ENCODE data around the gene RAB40AL.

Gene RAB40AL

DNA sequence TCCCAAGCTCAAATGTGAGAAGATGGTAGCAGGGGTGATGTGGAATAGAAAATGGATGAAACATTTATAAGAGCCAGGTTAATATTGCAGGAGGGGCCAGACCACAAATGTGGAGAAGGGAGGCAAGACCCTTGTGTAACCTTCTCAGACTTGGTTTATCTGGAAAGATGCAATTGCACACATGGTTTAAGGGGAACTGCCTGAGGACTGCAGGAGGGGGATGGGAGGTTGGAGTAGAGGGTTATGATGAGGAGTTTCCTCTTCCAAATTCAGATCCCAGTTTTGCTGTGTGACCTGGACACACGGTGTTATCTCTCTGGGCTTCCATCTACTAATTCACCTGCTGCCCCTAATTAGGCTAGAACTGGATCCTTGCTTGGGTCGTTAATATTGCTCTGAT is 46.1 kb downstream of the RAB40AL start:
- TF ChIP-seq TAF1 (IDR thresholded peaks at IDR 0.05; ENCODE audit: low read depth) (no peak), RAD21 (IDR thresholded peaks at IDR 0.05; ENCODE audit: low read depth) (no peak), MAX (IDR thresholded peaks at IDR 0.05) (no peak), CEBPB (IDR thresholded peaks at IDR 0.05) (no peak), CREB1 (IDR thresholded peaks at IDR 0.05; ENCODE audit: low read depth) (no peak), YY1 (IDR thresholded peaks at IDR 0.05; ENCODE audit: low read depth) (no peak), TEAD4 (IDR thresholded peaks at IDR 0.05) (no peak), USF1 (IDR thresholded peaks at IDR 0.05) (no peak), TCF12 (IDR thresholded peaks at IDR 0.05; ENCODE audit: low read depth) (no peak), NFIC (IDR thresholded peaks at IDR 0.05) (no peak), FOXM1 (IDR thresholded peaks at IDR 0.05; ENCODE audit: borderline replicate concordance, low read depth) (no peak), EP300 (IDR thresholded peaks at IDR 0.05; ENCODE audit: borderline replicate concordance) (no peak), EGR1 (IDR thresholded peaks at IDR 0.05) (no peak)
- TF ChIP-seq, protein P1, sequence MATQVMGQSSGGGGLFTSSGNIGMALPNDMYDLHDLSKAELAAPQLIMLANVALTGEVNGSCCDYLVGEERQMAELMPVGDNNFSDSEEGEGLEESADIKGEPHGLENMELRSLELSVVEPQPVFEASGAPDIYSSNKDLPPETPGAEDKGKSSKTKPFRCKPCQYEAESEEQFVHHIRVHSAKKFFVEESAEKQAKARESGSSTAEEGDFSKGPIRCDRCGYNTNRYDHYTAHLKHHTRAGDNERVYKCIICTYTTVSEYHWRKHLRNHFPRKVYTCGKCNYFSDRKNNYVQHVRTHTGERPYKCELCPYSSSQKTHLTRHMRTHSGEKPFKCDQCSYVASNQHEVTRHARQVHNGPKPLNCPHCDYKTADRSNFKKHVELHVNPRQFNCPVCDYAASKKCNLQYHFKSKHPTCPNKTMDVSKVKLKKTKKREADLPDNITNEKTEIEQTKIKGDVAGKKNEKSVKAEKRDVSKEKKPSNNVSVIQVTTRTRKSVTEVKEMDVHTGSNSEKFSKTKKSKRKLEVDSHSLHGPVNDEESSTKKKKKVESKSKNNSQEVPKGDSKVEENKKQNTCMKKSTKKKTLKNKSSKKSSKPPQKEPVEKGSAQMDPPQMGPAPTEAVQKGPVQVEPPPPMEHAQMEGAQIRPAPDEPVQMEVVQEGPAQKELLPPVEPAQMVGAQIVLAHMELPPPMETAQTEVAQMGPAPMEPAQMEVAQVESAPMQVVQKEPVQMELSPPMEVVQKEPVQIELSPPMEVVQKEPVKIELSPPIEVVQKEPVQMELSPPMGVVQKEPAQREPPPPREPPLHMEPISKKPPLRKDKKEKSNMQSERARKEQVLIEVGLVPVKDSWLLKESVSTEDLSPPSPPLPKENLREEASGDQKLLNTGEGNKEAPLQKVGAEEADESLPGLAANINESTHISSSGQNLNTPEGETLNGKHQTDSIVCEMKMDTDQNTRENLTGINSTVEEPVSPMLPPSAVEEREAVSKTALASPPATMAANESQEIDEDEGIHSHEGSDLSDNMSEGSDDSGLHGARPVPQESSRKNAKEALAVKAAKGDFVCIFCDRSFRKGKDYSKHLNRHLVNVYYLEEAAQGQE (IDR thresholded peaks at IDR 0.05; ENCODE audit: low read depth): no peak

GRCh38 chrX:102985192-102985591 is 48.1 kb downstream of the RAB40AL start:
- TF ChIP-seq USF1 (IDR thresholded peaks at IDR 0.05) (no peak), YY1 (IDR thresholded peaks at IDR 0.05; ENCODE audit: low read depth) (no peak), EGR1 (IDR thresholded peaks at IDR 0.05) (no peak), MAX (IDR thresholded peaks at IDR 0.05) (no peak), CREB1 (IDR thresholded peaks at IDR 0.05; ENCODE audit: low read depth) (no peak)
- TF ChIP-seq, protein P1 (IDR thresholded peaks at IDR 0.05; ENCODE audit: low read depth): no peak
